Upper lobe of left lung (tissue), 6 donors: Measurements from ENCODE around the gene USP28. TPM values are rescaled to one million over a fixed set of nuclear protein-coding genes. Genes with fewer than 3 reads are reported as not detected.

ENCODE experiments used
- ATAC-seq, 2 donors: fragments of 200-7000 bp; cut with Tn5 transposase; one replicate each; pipeline ENCODE4 v1.9.1; 2022; ENCODE audit warnings: mild to moderate bottlenecking in 2 of 2, moderate library complexity in 2 of 2; ENCODE audit not compliant: low FRiP score in 2 of 2
- DNase-seq, 2 donors: peaks; one replicate each; pipeline ENCODE4 v3.0.0-alpha.2; 2019 to 2020
- H3K27ac ChIP-seq, 4 donors: fragments of 200-600 bp; sonication (generic); one replicate each; pipeline ENCODE4 v1.5.1; 2016 to 2019
- H3K27me3 ChIP-seq, 4 donors: fragments of 200-600 bp; sonication (generic); one replicate each; pipeline ENCODE4 v1.5.1; 2017 to 2019
- H3K36me3 ChIP-seq, 4 donors: fragments of 200-600 bp; sonication (generic); one replicate each; pipeline ENCODE4 v1.5.1; 2016 to 2019
- H3K4me1 ChIP-seq, 4 donors: fragments of 200-600 bp; sonication (generic); one replicate each; pipeline ENCODE4 v1.5.1; 2018 to 2019
- H3K4me3 ChIP-seq, 4 donors: fragments of 200-600 bp; sonication (generic); one replicate each; pipeline ENCODE4 v1.5.1; 2017 to 2019; ENCODE audit warnings: mild to moderate bottlenecking in 2 of 4, moderate library complexity in 1 of 4
- H3K9me3 ChIP-seq, 4 donors: fragments of 200-600 bp; sonication (generic); one replicate each; pipeline ENCODE4 v1.5.1; 2018 to 2019
- CTCF ChIP-seq, 6 experiments: fragments of 450-650 bp in 4 of 6; fragments of 200-600 bp in 2 of 6; sonication (generic) in 2 of 6; IDR thresholded peaks; one replicate each; pipeline ENCODE4 v1.5.1; 2016 to 2019; ENCODE audit warnings: antibody characterized with exemption in 6 of 6
- EP300 ChIP-seq, 4 donors: sonication (generic); formaldehyde crosslinking; IDR thresholded peaks; one replicate each; pipeline ENCODE4 v1.5.1; 2017; ENCODE audit warnings: antibody characterized with exemption in 4 of 4, control low read depth in 2 of 4
- POLR2A ChIP-seq, 4 donors: fragments of 450-650 bp; IDR thresholded peaks; one replicate each; pipeline ENCODE4 v1.5.1; 2016 to 2017; ENCODE audit warnings: antibody characterized with exemption in 4 of 4, mild to moderate bottlenecking in 2 of 4
- POLR2AphosphoS5 ChIP-seq, 2 donors: sonication (generic); formaldehyde crosslinking; IDR thresholded peaks; one replicate each; pipeline ENCODE4 v1.5.1; 2017; ENCODE audit warnings: antibody characterized with exemption in 2 of 2
- WGBS, 2 donors: methylation state at CpG; one replicate each; pipeline ENCODE4 v1.1.5; 2017 to 2018; 5-methylcytosine and 5-hydroxymethylcytosine counted together
- total RNA-seq, 6 donors: library from RNA; depleted of rRNA in 4 of 6; stranded (reverse); fragments of >200 nt in 4 of 6; gene quantifications; one replicate each; pipeline versions ENCODE4 v1.1.0 to v1.2.1, GENCODE V29; 2016 to 2021
- donor health status: DM: no; HTN: no; CAD: no; lungs with moderate emphysema.
- donor health status: DM: no; HTN: yes; CAD: no; lungs with severe emphysema.

The USP28 gene
- total RNA-seq, 6 donors from 2014 or later, result 16.1 to 50.8 (median 18.8) TPM

DNA sequence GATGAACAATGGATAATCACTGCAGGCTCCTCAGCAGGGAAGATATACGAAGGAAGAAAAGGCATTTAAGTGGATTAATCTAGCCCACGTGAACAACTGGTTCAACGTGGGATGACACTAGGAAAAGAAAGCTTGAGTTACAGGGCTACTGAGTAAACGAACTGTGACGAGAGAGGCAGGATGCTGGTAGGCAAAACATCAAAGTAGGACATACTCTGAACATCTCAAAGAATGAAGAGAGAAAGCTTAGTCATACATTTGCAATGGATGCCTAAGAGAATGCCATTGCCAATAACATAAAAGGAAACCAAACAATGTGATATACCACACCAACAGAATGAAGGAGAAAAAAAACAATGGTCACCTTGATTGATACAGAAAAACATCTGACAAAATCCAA, 12.9 kb downstream of the USP28 start:
- no peaks in the 10 kb centered on the region for H3K36me3 ChIP-seq
- 61% methylated on average over 5 of the region's 5 CpGs for WGBS, 2 donors
- H3K4me1 ChIP-seq, result peaks cover 0 to 4% (median 0%) of the 10 kb centered on the region in 4 donors

GRCh38 chr11:113859665-113860064, 15.7 kb downstream of the USP28 start:
- Histone ChIP-seq H3K36me3 (no peaks in the 10 kb centered on the region), H3K9me3 (no peaks in the 10 kb centered on the region), H3K4me3 (no peak overlapping the region), H3K4me1 (peaks cover 0 to 4% (median 0%) of the 10 kb centered on the region in 4 donors), H3K27ac (no peak overlapping the region), H3K27me3 (no peaks in the 10 kb centered on the region)
- TF ChIP-seq POLR2A (IDR thresholded peaks at IDR 0.05) (no peak), POLR2AphosphoS5 (IDR thresholded peaks at IDR 0.05) (no peak), CTCF (IDR thresholded peaks at IDR 0.05) (no peak), EP300 (IDR thresholded peaks at IDR 0.05) (no peak)
- ATAC-seq, result no peak
- no peak for DNase-seq

More for the DNA sequence above, 12.9 kb downstream of the USP28 start:
- H3K9me3 ChIP-seq, result no peaks in the 10 kb centered on the region
- TF ChIP-seq POLR2AphosphoS5 (IDR thresholded peaks at IDR 0.05), result no peak
- TF ChIP-seq CTCF (IDR thresholded peaks at IDR 0.05), result no peak
- TF ChIP-seq EP300 (IDR thresholded peaks at IDR 0.05), result no peak
- no peak for TF ChIP-seq POLR2A (IDR thresholded peaks at IDR 0.05)
- no peaks in the 10 kb centered on the region for H3K27me3 ChIP-seq
- H3K27ac ChIP-seq, result no peak overlapping the region
- DNase-seq, result no peak
- no peak for ATAC-seq
- H3K4me3 ChIP-seq, result no peak overlapping the region

- Histone ChIP-seq H3K27ac (no peak overlapping the region), H3K4me3 (no peak overlapping the region), H3K27me3 (no peaks in the 10 kb centered on the region), H3K9me3 (no peaks in the 10 kb centered on the region), H3K4me1 (peaks cover 0 to 4% (median 0%) of the 10 kb centered on the region in 4 donors), H3K36me3 (peaks cover 0 to 11% (median under 1%) of the 10 kb centered on the region in 4 donors)
- DNase-seq (no peak), ATAC-seq (no peak)
- no peak for TF ChIP-seq POLR2A (IDR thresholded peaks at IDR 0.05)
- WGBS, 2 donors, result 68 to 76% methylated on average over 5 of the region's 5 CpGs
Measured at GRCh38 chr11:113856966-113857759, 18.2 kb downstream of the USP28 start.

DNA sequence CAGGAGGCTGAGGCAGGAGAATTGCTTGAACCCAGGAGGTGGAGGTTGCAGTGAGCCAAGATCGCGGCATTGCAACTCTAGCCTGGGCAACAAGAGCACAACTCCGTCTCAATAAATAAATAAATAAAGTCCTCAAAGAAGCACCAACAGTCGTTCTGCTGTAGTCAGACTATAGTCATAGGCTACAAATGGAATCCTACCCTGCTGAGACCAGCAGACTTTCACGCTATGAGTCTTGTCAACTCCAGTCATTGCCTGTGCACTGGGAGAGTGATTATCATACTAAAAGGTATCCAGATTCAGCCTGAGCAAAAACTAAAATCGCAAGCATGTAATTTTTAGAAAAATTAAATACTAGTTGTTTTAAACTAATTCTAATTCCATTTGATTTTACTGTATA, 19.6 kb downstream of the USP28 start:
- WGBS, 2 donors, result 97 to 98% methylated on average over 6 of the region's 6 CpGs
- no peaks in the 10 kb centered on the region for H3K9me3 ChIP-seq

DNA sequence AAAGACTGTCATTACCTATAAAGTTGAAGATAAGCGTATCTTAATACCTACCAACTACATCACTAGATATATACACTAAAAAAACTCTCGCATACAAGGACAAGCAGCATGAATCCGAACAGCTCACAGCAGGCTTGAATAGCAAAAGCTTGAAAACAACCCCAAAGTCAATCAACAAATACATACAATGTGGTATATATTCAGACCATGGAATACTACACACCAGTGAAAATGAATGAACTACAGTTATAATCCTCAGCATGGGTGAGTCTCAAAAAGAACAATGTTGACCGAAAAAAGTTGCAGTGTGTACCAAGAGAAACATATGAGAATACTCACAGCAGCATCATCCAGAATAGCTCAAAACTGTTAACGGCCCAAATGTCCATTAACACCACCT, 25.2 kb downstream of the USP28 start:
- H3K4me1 ChIP-seq, result no peaks in the 10 kb centered on the region
- WGBS, 2 donors, result 96% methylated on average over 5 of the region's 5 CpGs
- H3K4me3 ChIP-seq, result no peak overlapping the region
- no peaks in the 10 kb centered on the region for H3K27me3 ChIP-seq
- no peak overlapping the region for H3K27ac ChIP-seq
- ATAC-seq, result no peak
- H3K36me3 ChIP-seq, result peaks cover 0 to 36% (median 16%) of the 10 kb centered on the region in 4 donors
- H3K9me3 ChIP-seq, result no peaks in the 10 kb centered on the region
- no peak for DNase-seq
- no peak for TF ChIP-seq EP300 (IDR thresholded peaks at IDR 0.05)
- no peak for TF ChIP-seq CTCF (IDR thresholded peaks at IDR 0.05)
- no peak for TF ChIP-seq POLR2AphosphoS5 (IDR thresholded peaks at IDR 0.05)
- no peak for TF ChIP-seq POLR2A (IDR thresholded peaks at IDR 0.05)

More for the DNA sequence above, 19.6 kb downstream of the USP28 start:
- H3K27me3 ChIP-seq, result no peaks in the 10 kb centered on the region
- no peak overlapping the region for H3K4me3 ChIP-seq
- DNase-seq (no peak), ATAC-seq (no peak)
- TF ChIP-seq POLR2AphosphoS5 (IDR thresholded peaks at IDR 0.05), result no peak
- TF ChIP-seq POLR2A (IDR thresholded peaks at IDR 0.05), result no peak
- no peak for TF ChIP-seq EP300 (IDR thresholded peaks at IDR 0.05)
- TF ChIP-seq CTCF (IDR thresholded peaks at IDR 0.05), result no peak
- H3K4me1 ChIP-seq, result peaks cover 0 to 4% (median 0%) of the 10 kb centered on the region in 4 donors
- H3K36me3 ChIP-seq, result peaks cover 0 to 22% (median 11%) of the 10 kb centered on the region in 4 donors
- no peak overlapping the region for H3K27ac ChIP-seq
